OCI-LY3 (cell line): ENCODE results near the gene NUP153.

Experiments used
- EZH2phosphoT487 ChIP-seq: fragments of 200-600 bp; shearing (Covaris generic); IDR thresholded peaks from 2 replicates; pipeline ENCODE4 v1.6.1; 2018; ENCODE audit warnings: antibody characterized with exemption, mixed run types, low read depth
- TF ChIP-seq, protein P1 (sequence below): fragments of 200-600, 300-600 bp; sonication (generic); IDR thresholded peaks from 2 replicates; pipeline ENCODE4 v1.5.1; 2014; ENCODE audit warnings: antibody characterized with exemption, low read length, low read depth

DNA sequence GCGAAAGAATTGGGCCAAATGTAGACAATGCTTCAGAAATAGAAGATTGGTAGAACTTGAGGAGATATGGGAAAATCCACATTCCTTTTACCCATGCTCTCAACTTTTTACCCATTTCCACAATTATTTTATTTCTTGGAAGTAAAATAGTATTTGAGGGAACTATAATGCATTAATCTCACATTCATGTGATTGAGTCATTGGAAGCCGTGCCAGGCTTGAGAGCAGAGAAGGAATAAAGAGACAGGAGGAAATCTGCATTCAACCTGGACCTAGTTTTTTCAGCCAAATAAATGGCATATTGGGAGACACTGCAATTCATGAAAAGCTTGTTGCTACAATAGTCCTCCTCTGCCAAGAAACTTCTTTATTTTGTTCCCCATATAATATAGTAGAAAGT is 2.8 kb upstream of the NUP153 start:
- TF ChIP-seq, protein P1, sequence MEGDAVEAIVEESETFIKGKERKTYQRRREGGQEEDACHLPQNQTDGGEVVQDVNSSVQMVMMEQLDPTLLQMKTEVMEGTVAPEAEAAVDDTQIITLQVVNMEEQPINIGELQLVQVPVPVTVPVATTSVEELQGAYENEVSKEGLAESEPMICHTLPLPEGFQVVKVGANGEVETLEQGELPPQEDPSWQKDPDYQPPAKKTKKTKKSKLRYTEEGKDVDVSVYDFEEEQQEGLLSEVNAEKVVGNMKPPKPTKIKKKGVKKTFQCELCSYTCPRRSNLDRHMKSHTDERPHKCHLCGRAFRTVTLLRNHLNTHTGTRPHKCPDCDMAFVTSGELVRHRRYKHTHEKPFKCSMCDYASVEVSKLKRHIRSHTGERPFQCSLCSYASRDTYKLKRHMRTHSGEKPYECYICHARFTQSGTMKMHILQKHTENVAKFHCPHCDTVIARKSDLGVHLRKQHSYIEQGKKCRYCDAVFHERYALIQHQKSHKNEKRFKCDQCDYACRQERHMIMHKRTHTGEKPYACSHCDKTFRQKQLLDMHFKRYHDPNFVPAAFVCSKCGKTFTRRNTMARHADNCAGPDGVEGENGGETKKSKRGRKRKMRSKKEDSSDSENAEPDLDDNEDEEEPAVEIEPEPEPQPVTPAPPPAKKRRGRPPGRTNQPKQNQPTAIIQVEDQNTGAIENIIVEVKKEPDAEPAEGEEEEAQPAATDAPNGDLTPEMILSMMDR, result no peak
- TF ChIP-seq EZH2phosphoT487, result no peak
